Lung microvascular endothelial cell (primary cell): ENCODE data around the gene RASSF4. TPM values are rescaled to one million over a fixed set of nuclear protein-coding genes. Genes with fewer than 3 reads are reported as not detected.
A peak's percentile ranks its signal among the peaks of the same experiment; 100 is the strongest.
"Not testable (repeated sequence)": the region's sequence is repeated elsewhere in the genome, so short reads cannot be mapped to it uniquely, and the experiment has no call there.

ENCODE experiments used
- DNase-seq, 2 donors: peaks; one replicate each; pipeline versions ENCODE4 v3.0.0 to v3.0.0-alpha.2; 2010; ENCODE audit warnings: low read depth in 2 of 2
- total RNA-seq: library from RNA; depleted of rRNA; stranded (reverse); fragments of >200 nt; gene quantifications from 2 replicates; pipeline ENCODE4 v1.2.1, GENCODE V29; 2014

RASSF4 gene
- total RNA-seq, 1 donor from 2014 or later = 14.1 TPM

DNA sequence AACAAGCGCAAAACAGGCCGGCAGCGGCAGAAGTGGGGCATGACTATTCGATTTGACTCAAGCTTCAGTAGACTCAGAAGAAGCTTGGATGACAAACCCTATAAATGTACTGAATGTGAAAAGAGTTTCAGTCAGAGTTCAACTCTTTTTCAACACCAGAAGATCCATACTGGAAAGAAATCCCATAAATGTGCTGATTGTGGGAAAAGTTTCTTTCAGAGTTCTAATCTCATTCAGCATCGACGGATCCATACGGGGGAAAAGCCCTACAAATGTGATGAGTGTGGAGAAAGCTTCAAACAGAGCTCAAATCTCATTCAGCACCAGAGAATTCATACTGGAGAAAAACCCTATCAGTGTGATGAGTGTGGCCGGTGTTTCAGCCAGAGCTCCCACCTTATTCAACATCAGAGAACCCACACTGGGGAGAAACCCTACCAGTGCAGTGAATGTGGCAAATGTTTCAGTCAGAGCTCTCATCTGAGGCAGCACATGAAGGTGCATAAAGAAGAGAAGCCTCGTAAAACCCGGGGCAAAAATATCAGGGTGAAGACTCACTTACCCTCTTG, 43.9 kb downstream of the RASSF4 start:
- DNase-seq = peak in 1 of 2 donors; percentile 0

DNA sequence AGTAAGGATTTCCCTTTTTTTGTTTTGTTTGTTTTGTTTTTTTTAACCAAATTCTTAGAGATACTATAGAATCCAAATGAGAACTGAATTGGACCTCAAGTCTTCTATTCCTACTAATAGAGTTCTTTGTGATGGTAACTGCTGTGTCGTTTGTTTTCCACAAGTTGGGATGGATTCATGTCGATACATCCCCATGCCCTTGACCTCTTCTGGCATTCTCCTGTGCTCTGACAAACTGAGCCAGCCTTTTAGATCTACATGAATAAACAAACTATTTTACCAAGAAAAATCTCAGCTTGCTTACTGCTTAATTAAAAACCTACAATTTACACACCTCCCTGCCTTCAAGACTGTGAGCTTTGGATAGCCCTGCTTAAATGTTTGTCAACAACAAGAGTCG, 45.1 kb downstream of the RASSF4 start:
- no peak for DNase-seq

DNA sequence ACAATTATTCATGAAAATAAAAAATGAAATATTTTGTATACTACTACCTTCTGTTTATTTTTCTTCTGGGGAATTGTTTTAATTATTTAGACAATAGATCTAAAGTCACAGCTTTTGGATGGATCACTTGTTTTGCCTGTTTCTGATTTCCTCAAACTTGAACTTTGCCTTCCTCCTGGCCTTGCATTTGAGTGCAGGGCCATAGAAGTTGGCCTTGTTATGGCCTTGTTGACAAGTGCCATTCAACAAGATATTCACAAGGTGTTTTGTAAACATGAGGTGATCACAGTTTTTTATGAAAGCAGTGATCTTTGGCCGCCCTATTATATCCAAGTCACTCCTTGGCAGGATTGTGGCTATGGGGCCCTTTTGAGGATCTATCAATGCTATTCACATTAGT, 45.7 kb downstream of the RASSF4 start:
- DNase-seq = no peak

DNA sequence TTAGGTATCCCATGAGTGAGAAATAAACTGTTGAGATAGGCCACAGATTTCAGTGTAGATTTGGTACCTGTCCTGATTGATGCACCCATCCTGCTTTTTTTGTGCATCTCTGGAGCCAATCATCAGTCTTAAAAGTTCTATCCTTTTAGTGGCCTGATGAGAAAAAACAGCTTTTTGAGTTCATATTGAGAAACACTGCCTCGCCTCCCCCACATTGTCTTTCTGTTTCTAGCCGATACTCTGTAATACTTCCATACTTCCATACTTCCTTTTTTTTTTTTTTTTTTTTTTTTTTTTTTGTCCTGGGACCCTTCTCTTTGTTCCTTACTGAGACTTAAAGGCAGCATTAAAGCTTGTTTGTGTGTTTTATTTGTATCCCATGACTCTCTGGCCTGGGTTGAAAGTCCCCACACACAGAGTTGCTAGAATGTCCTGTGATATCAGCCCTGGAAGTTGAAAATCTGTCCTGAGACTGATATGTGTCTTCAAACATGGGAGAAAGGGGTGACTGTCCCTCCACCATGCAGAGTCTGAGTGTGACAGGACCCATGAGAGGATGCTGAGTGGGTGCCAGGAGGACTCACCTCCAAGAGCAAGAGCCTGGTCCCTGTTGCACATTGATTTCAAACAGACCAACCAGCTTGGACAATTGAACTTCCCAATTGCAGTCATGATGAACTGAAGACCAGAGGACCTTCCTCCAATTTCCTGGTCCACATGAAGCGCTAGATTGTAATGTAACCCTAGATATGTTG, 46.9 kb downstream of the RASSF4 start:
- no peak for DNase-seq

DNA sequence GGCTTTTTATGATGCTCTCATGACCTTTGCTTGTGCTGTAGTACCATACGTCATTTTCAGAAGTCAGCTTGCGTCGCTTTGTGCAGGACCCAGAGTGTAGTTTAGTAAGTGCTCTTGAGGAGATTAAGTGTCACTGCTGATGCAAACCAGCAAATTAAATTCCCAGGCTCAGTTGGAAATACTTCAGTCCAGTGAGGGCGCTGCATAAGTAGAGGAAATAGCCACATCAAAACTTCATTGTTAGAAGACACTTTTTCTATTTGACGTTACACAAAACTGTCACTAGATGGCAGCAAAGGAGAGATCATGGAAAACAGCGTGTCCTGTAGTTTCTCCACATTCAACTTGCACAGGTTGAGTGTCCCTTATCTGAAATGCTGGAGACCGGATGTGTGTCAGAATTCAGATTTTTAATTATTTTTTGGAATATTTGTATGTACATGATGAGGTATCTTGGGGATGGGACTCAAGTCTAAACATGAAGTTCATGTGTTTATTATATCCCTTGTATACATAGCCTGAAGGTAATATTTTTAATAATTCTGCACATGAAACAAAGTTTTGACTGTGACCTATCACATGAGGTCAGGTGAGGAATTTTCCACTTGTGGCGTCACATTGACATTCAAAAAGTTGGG, 49.0 kb downstream of the RASSF4 start:
- peak; percentile 88 to 91 for DNase-seq

DNA sequence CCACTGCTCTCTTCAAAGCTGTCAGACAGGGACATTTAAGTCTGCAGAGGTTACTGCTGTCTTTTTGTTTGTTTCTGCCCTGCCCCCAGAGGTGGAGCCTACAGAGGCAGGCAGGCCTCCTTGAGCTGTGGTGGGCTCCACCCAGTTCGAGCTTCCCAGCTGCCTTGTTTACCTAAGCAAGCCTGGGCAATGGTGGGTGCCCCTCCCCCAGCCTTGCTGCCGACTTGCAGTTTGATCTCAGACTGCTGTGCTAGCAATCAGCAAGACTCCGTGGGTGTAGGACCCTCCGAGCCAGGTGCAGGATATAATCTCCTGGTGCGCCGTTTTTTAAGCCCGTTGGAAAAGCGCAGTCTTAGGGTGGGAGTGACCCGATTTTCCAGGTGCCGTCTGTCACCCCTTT, 55.0 kb downstream of the RASSF4 start:
- DNase-seq = not testable (repeated sequence)

DNA sequence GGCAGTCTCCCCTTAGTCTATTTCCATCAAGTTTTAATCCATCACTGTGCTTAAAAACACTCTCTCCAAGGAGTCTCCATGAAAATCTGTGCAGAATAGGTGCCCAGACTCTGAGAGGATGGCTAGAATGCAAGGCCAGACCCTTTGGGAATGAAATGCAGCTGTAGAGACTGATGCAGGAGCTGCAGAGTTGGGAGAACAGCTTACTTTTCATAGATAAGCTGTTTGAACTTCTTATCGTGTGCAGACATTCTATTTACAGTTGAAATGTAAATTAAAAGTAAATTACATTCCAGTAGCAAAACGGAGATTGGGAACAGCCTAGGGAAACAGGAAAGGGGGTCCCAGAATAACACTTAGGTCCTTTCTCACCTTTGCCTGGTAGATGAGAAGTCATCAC, 56.0 kb downstream of the RASSF4 start:
- DNase-seq = no peak

DNA sequence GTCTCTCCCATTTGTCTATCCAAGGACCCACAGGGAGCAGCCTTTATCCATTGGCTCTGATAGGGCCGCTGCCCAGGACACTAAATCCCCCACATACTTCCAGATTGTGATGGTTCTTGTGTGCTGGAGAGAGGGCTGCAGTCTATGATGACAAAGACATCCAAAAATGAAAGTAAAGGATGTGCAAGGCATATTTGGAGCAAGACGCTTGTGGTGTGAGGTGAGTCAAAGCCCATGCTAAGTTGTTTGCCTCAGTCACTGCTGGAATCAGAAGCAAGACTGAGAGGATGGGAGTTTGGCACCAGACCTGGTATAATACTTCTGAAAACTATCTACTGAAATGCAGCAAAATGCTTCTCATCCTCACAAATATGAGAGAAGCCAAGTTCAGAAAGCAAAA, 63.8 kb downstream of the RASSF4 start:
- DNase-seq = no peak

DNA sequence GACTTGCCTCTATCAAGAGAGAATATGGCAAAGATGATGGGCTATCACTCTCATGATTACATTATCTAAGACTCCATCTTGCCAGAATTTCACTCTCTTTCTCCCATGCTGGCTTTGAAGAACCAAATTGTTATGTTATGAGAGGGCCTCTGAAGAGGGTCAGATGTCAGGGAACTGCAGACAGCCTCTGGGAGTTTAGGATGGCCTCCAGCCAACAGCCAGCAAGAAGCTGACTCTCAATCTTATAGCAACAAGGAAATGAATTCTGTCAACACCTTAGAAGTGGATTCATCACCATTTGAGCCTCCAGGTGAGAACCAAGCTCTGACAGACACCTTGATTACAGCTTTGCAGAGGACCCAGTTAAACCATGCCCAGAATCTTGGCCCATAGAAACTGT, 74.7 kb downstream of the RASSF4 start:
- DNase-seq = peak in 1 of 2 donors; percentile 1

DNA sequence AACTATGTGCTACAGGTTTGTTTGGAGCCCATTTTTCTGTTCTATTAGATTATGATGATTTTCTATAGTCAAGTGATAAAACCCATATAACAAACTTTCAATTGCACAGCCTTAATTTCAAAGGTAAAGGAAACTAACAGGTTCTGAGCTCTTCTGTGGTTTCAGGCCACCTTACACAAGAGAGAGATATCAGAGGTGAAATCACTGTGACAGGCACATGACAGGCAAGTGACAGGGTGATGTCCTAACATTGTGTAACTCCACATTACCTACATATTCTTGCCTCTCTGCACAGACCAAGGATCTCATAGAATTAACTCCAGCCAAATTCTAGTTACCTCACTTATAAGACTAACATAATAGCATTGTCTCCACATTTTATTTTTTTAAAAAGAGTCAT, 76.1 kb downstream of the RASSF4 start:
- DNase-seq = no peak

DNA sequence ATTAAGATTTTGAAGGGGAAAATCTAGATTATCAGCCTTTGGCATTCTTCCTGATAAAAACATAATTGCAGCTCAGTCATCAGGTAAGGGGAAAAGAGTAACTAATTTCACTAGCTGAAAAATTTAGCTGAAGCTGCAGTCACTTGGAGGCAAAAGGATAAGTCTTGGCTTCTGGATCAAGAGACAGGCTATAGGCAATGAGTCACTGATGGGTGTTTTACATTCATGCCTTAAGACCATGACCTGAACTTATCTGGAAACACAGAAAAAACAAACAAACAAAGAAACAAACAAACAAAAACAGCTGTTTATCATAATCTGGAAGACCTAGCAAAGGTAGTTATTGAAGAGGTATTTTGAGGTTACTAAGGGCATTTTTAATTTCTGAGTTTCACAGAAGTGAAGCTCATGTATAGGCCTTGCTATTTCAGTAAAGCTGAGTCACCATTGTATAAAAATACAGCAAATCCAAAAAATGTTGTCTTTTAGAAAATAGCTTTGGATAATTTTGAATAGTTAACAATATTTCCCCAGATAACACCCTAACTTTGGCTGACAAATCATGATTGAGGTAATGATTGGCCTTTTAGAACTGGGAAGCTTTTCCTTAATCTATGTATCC, 81.4 kb downstream of the RASSF4 start:
- DNase-seq = peak in 1 of 2 donors; percentile 56

DNA sequence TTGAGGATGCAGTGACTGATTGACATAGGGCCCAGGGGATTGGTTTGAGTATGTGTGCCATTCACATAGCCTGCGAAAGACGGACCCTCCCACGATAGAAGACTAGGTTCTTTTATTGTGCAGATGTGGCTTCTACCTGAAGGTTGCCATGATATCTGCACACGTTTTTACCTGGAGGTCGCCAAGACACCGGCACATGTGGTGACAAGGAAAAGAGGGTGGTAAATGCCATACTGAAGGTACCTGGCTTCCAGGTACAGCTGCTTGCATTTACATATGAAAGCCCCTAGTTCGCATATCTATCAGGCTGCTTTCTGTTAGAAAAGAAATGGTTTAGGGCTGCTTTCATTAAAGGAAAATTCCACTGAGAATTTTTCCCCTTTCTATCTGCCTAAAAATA, 84.7 kb downstream of the RASSF4 start:
- DNase-seq = no peak

Other genes with a start within 250 kb of the RASSF4 start
- gene TMEM72, start 48.5 kb upstream of the RASSF4 start, total RNA-seq = not detected in 2 replicates
- gene DEPP1, start 19.0 kb downstream of the RASSF4 start, total RNA-seq = 164 and 225 TPM in 2 replicates
- gene ZNF22, start 41.1 kb downstream of the RASSF4 start, total RNA-seq = 30.1 and 39.3 TPM in 2 replicates